ENCODE data around the gene ZNF488.

- TF ChIP-seq CTCF (IDR thresholded peaks at IDR 0.05) (no peak), POLR2AphosphoS5 (IDR thresholded peaks at IDR 0.05) (no peak), POLR2A (IDR thresholded peaks at IDR 0.05) (no peak)
These were observed 13.2 kb downstream of the ZNF488 start for GRCh38 chr10:47370878-47371277.
